ENCODE measurements around the gene SSBP3.

SSBP3 gene

DNA sequence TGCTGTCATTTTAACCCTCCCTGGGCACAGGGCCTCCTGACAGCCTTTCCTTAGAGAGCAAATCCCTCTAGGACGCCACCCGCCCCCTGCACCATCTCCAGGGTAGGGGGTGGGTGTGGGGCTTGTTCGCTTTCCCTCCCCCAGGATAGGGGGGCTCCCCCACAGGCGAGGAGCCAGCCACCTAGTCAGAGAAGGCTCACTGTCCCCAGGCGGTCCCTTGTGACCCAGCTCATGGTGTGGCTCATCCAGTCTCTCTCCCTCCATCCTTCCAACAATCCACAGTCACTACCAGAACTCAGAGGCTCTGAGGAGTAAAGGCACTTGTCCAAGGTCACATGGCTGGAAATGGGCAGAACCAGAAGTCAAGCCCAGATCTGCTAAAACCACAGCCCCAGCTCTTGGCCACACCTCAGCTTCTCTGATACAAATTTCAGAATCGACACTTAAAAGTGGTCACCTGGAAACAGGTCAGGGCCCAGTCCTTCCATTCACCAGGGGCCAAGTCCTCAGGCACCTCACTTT is 116.4 kb downstream of the SSBP3 start:
- no peak for DNase-seq (ENCODE audit: low read depth in 2 of 3, low spot score in 1 of 3)

DNA sequence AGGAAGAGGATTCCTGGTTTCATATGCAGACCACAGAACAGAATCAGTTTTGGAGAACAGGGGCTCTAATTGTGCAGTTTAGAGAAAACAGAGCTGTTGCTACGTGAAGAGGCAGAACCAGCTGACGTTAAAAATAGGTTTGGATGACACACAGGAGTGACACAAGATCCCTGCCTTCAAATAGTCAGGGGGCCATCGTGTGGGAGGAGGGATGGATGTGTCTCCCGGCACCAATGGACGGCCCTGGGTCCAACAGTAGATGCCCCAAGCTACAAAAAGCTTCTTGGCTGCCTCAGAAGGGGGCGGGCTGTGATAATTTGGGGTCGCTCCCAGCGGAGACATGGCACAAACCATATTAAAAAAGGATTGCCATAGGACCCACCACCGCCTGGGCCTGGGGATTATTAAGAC is 118.4 kb downstream of the SSBP3 start:
- no peak for DNase-seq (ENCODE audit: low read depth in 2 of 3, low spot score in 1 of 3)

GRCh38 chr1:54287176-54287650 is 119.0 kb downstream of the SSBP3 start:
- DNase-seq (ENCODE audit: low read depth in 2 of 3, low spot score in 1 of 3), result peak; percentile 36 to 81 (median 52)

GRCh38 chr1:54285815-54286345 is 120.3 kb downstream of the SSBP3 start:
- DNase-seq (ENCODE audit: low read depth in 2 of 3, low spot score in 1 of 3), result no peak

DNA sequence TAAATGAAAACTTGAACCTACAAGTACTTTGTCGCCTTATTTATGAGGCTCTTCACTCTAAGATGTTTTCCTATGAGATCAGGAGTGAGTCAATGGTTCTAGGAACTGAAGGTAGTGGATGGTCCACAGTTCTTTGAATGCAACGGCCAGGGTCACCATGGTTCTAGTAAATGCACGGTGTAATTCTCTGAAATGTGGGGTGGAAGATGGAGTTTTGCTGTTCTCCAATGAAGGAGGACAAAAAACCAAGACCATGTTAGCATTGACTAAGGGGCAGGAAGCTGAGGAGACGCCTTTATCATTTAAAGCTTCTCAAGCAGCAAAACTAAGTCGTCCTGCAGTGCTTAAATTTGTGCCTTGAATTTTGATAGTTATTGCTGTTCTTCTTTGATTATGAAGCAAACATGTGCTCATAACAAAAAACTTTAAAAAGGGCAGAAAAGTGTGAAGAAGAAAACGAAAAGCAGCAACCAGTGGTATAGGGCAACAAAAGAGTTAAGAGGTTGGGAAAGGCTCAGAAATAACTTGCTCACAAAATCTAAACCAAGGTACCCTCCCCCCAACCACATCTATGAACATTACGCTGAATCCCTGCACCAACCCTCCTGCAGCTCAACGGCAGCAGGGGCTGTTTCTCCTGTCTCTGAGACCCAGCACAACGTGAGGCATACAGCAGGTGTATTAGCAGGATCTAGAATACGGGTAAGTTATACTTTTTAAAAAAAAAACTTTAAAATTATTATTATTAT is 121.2 kb downstream of the SSBP3 start:
- DNase-seq (ENCODE audit: low read depth in 2 of 3, low spot score in 1 of 3), result peak in 1 of 3 donors; percentile 19

DNA sequence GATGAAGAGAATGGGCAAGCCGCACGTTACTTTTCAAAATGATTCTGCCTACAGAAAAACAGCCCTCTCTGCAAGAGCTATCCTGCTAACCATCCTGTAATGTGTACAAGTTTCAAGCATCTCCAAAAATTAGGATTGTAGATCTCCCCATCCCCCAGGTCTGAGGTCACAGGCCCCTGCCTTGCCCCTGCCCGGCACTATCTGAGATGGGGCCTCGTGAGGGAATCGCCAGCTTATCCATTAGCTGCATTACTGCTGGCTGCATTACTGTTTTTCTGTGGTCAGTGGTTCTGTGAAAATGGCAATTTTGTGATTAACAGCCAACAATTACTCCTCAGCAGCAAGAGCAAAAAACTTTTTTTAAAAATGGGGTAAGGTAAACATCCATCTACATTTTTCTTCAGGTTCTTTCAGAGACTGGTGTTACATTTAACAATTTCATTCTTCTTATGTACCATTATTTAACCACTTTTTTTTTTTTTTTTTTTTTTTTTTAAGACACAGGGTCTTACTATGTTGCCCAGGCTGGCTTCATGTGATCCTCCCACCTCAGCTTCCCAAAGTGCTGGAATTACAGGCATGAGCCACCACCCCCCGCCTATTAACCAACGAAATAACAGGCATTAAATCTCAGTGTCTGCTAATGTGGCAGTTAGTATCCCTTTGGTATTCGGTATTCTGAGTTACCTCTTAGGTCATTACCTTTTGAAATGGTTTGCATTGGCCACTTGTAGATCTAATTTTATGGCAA is 122.4 kb downstream of the SSBP3 start:
- DNase-seq (ENCODE audit: low read depth in 2 of 3, low spot score in 1 of 3), result no peak

DNA sequence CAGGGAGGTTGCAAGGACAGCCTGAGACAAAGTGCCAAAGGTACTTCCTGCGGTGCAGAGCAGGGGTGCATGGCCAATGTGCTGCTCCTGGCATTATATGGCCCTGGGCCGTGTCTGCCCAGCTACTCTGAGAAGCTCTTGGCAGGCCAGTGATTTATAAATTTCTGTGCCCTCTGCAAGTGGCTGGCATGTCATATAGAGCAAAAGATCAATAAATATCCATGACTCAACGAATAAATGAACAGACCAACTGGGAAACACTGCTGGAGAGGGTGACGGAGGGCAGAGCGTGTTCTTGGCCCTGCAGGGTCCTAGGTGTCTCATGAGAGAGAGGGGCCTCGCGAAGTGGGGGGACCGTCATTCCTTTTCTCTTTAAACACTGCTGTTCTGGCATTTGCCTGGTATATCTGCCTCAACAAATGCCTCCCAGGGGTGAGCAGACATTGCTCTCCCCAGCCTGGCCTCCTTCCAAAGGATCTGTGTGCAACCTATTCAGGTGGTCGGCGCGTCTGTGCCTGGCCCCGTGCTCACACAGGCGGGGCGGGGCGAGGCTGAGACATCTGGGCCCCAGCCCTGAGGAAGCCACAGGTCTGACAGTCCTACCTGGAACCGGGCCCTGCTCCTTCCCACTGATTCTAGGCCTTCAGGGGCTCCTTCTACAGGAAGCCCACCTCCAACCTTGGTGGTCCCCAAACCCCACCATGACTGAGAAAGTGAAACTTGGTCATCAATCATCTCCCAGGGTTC is 123.9 kb downstream of the SSBP3 start:
- no peak for DNase-seq (ENCODE audit: low read depth in 2 of 3, low spot score in 1 of 3)

GRCh38 chr1:54280651-54281050 is 125.5 kb downstream of the SSBP3 start:
- DNase-seq (ENCODE audit: low read depth in 2 of 3, low spot score in 1 of 3), result no peak

GRCh38 chr1:54279457-54279856 is 126.7 kb downstream of the SSBP3 start:
- no peak for DNase-seq (ENCODE audit: low read depth in 2 of 3, low spot score in 1 of 3)

- DNase-seq (ENCODE audit: low read depth in 2 of 3, low spot score in 1 of 3), result no peak
These were observed 127.2 kb downstream of the SSBP3 start for GRCh38 chr1:54278941-54279422.

- no peak for DNase-seq (ENCODE audit: low read depth in 2 of 3, low spot score in 1 of 3)
These were observed 128.5 kb downstream of the SSBP3 start for GRCh38 chr1:54277451-54278341.

DNA sequence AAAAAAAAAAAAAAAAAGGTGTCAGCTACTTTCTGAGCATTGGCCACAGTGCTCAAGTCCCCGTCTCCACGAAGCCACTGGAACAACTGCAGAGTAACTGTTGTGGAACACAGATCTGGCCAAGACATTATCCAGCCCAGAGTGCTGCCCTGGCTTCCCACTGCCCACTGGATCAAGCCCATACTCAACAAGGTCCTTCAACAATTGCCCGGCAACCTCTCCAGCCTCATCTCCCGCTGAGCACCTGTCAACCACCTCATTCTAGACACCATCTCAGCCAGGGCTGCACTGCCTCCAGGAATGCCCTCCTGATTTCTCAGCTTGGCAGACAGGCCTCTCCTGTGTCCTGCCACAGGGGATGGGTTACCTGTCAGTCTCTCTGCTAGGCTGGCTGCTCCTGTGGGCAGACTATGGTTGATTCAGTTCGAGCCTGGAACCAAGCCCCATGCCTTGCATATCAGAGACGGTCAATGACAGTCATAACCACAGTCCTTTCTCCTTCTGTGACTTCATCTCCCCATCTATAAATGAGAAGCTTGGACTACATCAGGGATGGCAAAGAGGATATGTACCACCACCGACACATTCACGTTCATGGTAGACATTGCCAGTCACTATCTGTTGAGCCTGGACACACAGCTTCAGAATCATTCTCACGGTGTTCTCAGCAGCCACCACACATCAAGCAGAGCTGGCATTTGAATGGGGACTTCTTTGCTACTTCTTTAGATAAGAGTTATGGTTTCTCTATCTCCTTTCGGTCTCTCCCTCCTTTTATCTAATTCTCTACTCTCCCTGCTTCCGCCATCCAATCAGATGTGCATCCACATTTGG is 129.4 kb downstream of the SSBP3 start:
- DNase-seq (ENCODE audit: low read depth in 2 of 3, low spot score in 1 of 3), result no peak

DNA sequence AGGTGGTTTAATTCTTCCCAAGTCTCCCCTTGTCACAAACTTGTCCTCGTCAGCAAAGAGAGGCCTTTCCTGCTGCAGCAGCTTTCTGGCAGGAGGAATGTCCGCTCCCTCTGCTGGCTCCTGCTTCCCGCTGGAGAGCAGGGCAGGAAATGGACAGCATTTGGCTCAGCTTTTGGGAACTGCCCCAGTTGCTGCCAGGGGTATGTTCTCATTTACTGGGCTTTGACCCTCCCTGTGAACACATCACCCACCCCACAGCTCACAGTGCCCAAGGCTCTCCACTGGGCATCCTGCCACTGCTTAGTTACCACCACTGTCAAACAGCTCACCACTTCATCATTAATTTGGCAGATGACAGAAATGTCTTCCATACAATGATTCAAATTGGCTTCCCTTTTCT is 130.8 kb downstream of the SSBP3 start:
- DNase-seq (ENCODE audit: low read depth in 2 of 3, low spot score in 1 of 3), result no peak

DNA sequence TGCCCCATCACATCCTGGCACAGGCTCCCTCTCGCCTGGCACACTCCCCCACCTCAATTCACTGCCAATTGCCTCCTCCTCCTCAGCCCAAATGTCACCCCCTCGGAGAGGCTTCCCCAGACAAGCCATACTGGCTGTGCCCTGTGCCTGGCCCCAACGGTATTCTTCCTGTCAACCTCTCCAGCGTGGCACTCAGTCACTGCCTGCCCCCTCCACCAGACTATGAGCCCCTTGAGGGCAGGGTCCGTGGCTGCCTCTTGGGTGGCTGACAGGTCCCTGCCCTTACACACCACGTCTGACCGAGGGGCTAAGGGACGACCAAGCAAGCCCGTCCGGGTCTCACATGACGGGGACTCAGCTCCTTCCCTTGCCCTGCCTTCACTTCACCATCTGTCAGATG is 131.3 kb downstream of the SSBP3 start:
- no peak for DNase-seq (ENCODE audit: low read depth in 2 of 3, low spot score in 1 of 3)

DNA sequence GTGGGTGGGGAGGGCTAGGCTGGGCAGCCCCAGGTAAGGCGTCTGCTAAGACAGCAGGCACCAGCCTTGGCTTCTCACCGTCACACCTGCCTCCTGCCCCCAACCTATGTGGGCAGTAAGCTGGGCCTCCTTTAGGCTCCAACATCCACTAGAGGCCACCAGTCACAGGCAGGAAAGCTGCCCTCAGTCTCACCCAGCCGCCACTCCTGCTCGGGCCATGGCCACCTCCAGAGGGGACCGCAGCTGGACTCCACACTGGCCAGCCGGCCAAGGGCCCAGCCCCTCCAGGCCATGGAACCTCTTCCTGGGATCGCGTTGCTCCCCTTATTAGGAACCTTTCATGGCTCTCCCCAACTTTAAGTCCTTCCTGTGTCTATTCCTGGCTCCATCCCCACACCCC is 131.7 kb downstream of the SSBP3 start:
- no peak for DNase-seq (ENCODE audit: low read depth in 2 of 3, low spot score in 1 of 3)

DNA sequence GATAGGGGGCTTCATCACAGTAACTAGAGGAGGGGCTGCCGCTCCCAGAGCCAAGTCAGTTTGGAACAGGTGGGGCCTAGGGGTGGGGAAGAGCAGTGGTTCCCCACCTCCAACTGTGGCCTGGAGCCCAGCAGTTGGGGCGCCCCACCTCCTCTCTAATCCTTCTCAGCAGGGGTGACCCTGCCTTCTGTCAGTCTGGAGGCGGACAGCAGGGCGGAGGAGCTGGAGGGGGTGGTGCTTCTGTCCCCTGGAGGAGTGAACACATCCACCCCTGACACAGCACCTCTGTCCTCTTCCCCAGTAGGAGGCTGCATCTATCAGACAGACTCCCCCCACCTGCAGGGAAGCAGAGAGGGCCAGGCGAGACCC is 132.4 kb downstream of the SSBP3 start:
- no peak for DNase-seq (ENCODE audit: low read depth in 2 of 3, low spot score in 1 of 3)

- no peak for DNase-seq (ENCODE audit: low read depth in 2 of 3, low spot score in 1 of 3)
These were observed 133.0 kb downstream of the SSBP3 start for GRCh38 chr1:54273092-54273794.

DNA sequence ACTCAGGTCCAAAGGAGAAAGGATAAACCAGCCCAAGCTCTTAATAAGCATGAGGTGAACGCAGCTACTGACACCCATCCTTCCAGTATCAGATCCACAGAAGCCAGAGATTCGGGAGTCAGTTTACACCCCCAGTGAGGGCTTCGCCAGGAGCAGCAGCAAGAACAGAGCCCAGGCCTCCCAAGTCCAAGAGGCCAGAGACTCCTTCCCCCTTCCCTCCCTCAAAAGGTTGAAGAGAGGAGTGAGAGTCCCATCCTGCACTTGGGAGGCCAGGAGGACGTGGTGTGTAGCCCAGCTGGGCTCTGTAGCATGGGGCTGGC is 133.5 kb downstream of the SSBP3 start:
- no peak for DNase-seq (ENCODE audit: low read depth in 2 of 3, low spot score in 1 of 3)

- no peak for DNase-seq (ENCODE audit: low read depth in 2 of 3, low spot score in 1 of 3)
These were observed 134.1 kb downstream of the SSBP3 start for GRCh38 chr1:54272134-54272533.

All from stimulated activated CD4-positive, alpha-beta T cell treated with anti-CD3 and anti-CD28 coated beads, Interleukin-12 subunit alpha, Interleukin-12 subunit beta, amount 100 ng/mL, for 48 hours (primary cell).